ENCODE results near the gene AFDN.

DNA sequence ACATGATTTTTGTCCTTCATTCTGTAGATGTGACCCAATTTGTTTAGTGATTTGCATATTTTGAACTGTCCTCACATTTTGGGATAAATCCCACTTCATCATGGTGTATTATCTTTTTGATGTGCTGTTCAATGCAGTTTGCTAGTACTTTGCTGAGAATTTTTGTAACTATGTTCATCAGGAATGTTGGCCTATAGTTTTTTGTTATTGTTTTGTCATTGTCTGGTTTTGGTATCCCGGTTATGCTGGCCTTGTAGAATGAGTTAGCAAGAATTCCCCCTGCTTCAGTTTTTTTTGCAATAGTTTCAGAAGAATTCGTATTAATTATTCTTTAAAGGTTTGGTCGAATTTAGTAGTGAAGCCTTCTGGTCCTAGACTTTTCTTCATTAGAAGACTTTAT is 182.6 kb downstream of the AFDN start:
- TF ChIP-seq CTCF (conservative IDR thresholded peaks at IDR 0.05) (no peak), EZH2 (IDR thresholded peaks at IDR 0.05; ENCODE audit: low read depth) (no peak)

Data from PC-9 (cell line).